Activated CD4-positive, alpha-beta T cell treated with anti-CD3 and anti-CD28 coated beads for 24 hours (primary cell): ENCODE results near the gene VAMP5.
"Not testable (repeated sequence)": the region's sequence is repeated elsewhere in the genome, so short reads cannot be mapped to it uniquely, and the experiment has no call there.

ENCODE experiments used
- DNase-seq, 2 donors: peaks; one replicate each; pipeline ENCODE4 v3.0.0-alpha.2; 2020; ENCODE audit warnings: low read depth in 2 of 2

The VAMP5 gene, protein sequence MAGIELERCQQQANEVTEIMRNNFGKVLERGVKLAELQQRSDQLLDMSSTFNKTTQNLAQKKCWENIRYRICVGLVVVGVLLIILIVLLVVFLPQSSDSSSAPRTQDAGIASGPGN

DNA sequence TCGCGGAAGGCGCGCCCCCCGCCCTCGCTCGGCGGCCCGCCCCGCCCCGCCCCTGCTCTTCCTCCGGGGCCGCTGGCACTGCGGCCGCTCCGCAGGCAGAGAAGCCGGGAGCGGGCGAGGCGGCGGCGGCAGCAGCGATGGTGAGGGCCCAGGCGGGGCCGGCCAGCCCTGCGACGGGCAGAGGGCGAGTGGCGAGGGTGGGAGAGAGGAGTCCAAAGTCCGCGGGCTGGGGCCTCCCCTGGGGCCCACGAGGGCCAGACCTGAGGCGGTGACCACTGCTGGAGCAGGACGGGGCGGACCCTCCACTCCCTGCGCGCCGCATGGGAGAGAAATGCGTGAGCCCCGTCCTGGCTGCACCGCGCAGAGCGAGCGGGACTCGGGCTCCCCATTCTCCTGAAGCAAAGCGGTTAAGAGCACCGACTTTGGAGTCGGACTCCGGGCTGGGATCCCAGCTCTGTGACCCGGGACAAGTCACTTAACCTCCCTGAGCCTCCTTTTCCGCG, at the start of gene VAMP5:
Gene VAMP5 (plus strand): TSS at position 78 of the 503 bp plus-strand sequence. CDS start 60 bp downstream, at position 138.
- DNase-seq: no peak

DNA sequence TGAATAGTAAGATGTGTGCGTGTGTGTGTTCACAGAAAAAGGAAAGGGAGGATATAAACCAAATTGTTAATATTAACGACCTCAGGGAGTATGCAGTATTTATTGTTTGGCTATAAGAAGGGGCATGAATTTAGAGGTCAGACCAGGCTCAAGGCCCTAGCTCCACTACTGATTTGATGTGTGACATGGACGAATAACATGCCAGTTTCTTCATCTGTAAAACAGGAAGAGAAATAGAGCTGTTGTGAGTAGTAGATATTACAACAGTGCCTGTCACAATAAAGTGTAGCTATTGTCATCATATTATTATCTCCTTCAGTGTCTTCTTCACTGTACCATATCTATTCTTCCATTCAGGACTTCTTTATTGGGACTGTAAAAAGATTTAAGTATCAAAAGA, 49.4 kb upstream of the VAMP5 start:
- no peak for DNase-seq

- DNase-seq: no peak
Measured at GRCh38 chr2:85536479-85536878, 47.8 kb upstream of the VAMP5 start.

DNA sequence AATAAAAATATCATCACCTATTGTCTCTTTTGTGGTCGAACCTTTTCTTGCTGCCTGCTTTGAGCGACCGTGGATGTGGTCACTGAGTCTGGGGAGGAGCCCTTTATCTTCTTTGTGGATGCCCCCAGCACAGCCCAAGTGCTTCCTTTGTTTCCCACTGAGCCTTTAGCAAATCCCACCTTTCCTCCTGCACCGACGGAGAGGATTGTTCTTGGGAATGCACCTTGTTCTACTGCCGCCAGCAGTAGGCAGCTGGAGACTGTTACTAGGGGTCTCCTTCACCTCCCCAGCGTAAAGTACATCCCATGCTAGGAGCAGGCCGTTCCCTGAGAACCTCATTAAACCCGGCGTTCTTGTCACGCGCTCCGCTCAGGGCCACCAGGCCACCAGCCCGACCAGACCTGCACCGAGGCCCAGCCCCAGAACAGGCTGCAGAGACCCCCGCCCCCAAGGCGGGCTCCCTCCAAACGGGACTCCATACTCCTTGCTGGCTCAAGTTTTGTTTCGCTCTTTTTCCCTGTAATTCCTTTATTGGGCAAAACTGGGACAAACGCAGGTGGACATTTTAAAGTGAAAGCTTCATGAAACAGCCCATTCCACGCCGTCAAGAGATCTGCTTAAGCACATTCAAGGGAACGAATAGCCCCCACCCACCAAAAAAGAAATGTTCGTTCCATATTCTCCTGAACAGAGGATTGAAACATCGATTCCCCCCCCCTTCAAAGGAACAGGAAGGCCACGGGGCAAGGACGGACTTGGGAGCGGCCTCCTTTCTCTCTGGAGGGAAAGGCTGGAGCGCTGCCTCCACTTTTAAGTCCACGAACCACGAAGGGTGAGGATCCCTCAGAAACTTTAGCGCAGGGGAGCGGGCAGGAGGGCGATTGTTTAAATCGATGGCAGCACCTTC, 46.4 kb upstream of the VAMP5 start:
- no peak for DNase-seq

GRCh38 chr2:85538507-85539360, 45.5 kb upstream of the VAMP5 start, which contains the start of gene MAT2A:
TSS of gene MAT2A (plus strand) at chr2:85539168. CDS start at chr2:85539288, 120 bp downstream.
- DNase-seq: peak; percentile 86 to 91

- DNase-seq: peak; percentile 55 to 58
Measured at GRCh38 chr2:85539361-85540132, 44.7 kb upstream of the VAMP5 start.

GRCh38 chr2:85540133-85540648, 44.0 kb upstream of the VAMP5 start:
- DNase-seq: no peak

GRCh38 chr2:85541262-85541661, 43.0 kb upstream of the VAMP5 start:
- no peak for DNase-seq

DNA sequence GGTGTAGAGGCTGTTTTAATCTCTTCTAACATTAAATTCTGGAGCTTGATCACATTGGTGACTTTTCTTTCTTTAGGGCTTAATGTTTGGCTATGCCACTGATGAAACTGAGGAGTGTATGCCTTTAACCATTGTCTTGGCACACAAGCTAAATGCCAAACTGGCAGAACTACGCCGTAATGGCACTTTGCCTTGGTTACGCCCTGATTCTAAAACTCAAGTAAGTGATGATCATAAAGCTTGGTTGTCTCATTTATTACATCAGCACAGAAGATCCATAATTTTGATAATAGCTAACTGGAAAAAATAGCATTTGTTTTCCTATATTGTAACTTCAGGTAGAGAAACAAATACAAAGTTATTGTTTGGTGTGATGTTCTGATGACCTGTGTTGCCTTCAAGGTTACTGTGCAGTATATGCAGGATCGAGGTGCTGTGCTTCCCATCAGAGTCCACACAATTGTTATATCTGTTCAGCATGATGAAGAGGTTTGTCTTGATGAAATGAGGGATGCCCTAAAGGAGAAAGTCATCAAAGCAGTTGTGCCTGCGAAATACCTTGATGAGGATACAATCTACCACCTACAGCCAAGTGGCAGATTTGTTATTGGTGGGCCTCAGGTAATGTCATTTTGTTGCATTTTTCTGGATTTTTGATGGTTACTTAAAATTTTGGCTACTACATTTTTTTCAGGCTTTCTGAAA, 42.3 kb upstream of the VAMP5 start:
- no peak for DNase-seq

- DNase-seq: no peak
Measured at GRCh38 chr2:85542777-85543176, 41.5 kb upstream of the VAMP5 start.

GRCh38 chr2:85544254-85544691, 40.0 kb upstream of the VAMP5 start:
- DNase-seq: not testable (repeated sequence)

DNA sequence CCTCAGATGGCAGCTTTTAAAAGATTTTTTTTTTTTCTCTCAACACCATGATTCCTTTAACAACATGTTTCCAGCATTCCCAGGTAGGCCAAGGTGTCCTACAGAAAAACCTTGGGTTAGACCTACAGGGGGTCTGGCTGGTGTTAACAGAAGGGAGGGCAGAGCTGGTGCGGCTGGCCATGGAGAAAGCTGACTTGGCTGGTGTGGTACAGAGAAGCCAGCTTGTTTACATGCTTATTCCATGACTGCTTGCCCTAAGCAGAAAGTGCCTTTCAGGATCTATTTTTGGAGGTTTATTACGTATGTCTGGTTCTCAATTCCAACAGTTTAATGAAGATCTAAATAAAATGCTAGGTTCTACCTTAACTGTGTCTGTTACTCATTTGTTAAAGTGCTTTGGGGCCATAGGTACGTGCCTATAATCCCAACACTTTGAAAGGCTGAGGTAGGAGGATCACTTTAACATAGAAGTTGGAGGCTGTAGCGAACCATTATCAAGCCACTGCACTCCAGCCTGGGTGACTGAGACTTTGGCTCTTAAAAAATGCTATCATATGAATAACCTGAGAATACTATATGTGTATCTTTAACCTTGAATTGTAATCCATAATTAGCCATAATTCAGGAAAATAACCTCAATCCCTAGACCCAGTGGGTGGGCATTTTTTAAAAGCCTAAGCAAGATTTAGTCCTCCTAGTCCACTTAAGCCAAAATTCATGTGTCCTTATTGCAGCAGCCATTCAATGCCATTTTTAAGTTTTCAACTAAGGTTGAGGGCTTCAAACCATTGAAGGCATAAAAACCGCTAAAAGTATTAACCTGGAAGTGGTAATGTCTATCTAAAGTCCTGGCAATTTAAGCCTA, 39.1 kb upstream of the VAMP5 start:
- not testable (repeated sequence) for DNase-seq

DNA sequence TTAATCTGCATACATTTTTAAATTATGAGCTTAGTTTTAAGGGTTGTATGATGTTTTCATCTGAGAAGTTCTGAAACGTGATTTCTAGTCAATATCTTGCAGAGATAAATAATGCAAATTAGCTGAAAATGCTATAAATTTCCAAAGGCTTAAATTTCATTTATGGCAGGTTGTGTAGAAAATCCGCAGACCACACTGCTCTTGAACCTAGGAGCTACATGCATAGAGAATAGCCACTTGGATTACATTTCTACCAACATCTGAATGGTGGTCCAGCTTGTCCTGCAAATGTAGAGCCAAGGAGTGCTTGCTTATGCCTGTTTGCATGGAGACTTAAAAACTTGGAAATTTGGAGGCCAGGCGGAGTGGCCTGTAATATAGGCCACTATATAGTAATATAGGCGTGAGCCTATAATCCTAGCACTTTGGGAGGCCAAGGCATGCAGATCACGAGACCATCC, 38.4 kb upstream of the VAMP5 start:
- no peak for DNase-seq

DNA sequence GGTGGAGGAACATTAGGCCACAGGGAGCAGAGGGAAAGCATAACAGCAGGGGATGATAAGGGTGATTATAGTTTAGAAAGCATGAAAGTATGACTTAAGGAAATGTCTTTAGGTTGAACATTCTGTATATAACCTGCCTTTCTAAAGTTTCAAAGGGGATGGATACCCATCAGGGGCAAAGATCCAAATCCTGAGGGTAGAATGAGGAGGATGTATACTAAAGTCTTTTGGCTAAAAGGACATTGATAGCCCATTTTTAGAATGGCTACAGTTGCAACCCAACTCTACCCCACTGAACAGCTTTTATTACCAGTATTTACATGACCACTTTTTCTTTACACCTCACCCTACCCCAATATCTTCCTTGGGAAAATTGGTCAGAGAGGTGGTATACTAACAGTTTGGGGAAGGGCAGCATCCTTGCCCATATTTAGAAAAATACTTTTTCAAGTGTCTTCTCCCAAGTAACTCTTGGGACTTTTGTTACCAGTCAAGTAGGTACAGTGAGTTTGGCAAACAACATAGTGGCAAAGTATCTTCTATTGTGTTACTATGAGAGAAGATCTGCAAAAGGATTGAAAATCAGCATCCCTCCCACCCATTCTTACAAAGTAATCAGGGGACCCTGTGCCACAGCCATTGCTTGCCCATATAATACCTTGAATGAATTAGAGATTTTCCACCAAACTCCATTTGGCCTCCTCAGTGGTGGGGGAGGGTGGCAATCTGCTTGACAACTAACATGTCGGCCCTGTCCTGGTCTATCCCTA, 37.0 kb upstream of the VAMP5 start:
- DNase-seq: no peak

DNA sequence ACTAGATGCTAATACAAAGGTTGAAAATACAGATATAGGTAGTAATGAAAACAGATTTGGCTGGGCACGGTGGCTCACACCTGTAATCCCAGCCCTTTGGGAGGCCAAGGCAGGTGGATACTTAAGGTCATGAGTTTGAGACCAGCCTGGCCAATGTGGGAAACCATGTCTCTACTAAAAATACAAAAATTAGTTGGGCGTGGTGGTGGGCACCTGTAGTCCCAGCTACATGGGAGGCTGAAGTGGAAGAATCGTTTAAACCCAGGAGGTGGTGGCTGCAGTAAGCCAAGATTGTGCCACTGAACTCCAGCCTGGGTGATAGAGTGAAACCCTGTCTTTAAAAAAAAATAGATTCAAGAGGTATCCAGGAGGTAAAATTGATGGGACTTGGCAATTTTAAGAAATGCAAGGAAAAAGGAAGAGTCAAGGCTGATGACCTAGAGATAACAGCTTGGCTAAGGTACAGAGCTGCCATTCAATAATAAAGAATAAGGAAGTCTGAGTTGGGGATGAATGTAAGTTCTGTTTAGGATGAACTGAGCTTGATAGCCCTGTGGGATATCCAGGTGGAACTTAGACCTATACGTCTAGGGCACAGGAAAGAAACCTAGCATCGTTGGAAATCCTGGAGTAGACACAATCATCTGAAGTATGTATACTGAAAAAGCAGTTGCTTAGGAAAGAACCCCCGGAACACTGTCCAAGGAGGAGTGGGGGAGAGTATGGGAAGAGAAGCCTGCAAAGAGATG, 36.2 kb upstream of the VAMP5 start:
- DNase-seq: no peak

DNA sequence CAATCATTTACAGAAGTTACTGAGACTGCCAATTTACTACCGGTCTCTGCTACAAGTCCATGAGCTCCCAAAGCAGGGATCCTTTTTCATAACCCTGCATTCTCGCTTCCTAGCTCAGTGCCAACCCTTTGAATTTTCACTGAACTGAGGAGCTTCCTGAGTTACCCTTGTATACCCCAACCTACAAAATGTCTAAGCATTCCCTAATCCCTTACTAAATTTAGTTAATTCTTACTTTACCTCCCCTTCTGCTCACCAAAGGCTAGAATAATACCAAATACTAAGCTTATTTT, 35.7 kb upstream of the VAMP5 start:
- DNase-seq: no peak

DNA sequence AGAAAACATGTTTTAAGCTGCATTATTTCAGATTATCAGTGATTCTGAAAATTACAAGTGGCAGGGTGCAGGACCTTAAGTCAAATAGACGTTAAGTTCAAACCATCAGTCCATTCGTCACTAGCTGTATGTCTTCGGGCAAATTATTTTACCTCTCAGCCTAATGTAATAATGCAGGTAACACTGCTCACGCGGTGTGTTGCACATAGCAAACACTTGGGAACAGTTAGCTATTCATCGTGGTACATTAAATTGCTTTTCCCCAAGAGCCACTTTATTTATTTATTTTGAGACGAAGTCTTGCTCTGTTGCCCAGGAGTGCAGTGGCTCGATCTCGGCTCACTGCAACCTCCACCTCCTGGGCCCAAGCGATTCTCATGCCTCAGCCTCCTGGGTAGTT, 35.1 kb upstream of the VAMP5 start:
- DNase-seq: no peak

DNA sequence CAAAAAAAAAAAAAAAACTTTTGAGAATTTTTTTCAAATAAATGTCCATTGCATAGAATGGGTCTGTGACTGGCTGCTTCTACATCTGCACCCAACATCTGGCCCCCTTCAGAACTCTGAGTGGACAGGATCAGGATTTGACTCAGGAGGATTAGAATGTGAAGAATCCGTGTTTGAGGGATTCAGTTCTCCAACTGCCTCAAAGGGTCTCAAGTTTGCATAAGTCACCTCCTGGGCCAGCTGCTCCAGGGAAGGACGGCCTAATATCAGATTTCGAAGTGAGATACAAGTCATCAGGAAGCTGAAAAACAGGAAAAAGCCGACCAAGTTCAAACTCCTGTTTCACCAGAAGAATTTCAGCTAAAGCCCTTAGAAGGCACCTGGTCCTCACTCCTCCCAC, 34.4 kb upstream of the VAMP5 start:
- DNase-seq: no peak
